ENCODE results near the gene EZR.

Gene EZR

GRCh38 chr6:158848490-158848895, 29.3 kb upstream of the EZR start:
- TF ChIP-seq SIN3A (IDR thresholded peaks at IDR 0.05; ENCODE audit: borderline replicate concordance, insufficient read depth, low read length) (no peak), FOXP2 (optimal IDR thresholded peaks at IDR 0.05; ENCODE audit: borderline replicate concordance, extremely low read depth, extremely low read length, insufficient read depth) (no peak), TAF1 (IDR thresholded peaks at IDR 0.05; ENCODE audit: borderline replicate concordance, insufficient read depth, low read length) (no peak), POLR2AphosphoS5 (IDR thresholded peaks at IDR 0.05; ENCODE audit: low read depth, low read length) (no peak), REST (IDR thresholded peaks at IDR 0.05; ENCODE audit: insufficient read depth in 1 of 2, low read depth in 2 of 2, low read length in 2 of 2) (no peak)

- TF ChIP-seq TAF1 (IDR thresholded peaks at IDR 0.05; ENCODE audit: borderline replicate concordance, insufficient read depth, low read length) (no peak), REST (IDR thresholded peaks at IDR 0.05; ENCODE audit: insufficient read depth in 1 of 2, low read depth in 2 of 2, low read length in 2 of 2) (no peak), FOXP2 (optimal IDR thresholded peaks at IDR 0.05; ENCODE audit: borderline replicate concordance, extremely low read depth, extremely low read length, insufficient read depth) (no peak), POLR2AphosphoS5 (IDR thresholded peaks at IDR 0.05; ENCODE audit: low read depth, low read length) (no peak), SIN3A (IDR thresholded peaks at IDR 0.05; ENCODE audit: borderline replicate concordance, insufficient read depth, low read length) (no peak)
These were observed 28.6 kb upstream of the EZR start for GRCh38 chr6:158847786-158848185.

- TF ChIP-seq SIN3A (IDR thresholded peaks at IDR 0.05; ENCODE audit: borderline replicate concordance, insufficient read depth, low read length) (no peak), FOXP2 (optimal IDR thresholded peaks at IDR 0.05; ENCODE audit: borderline replicate concordance, extremely low read depth, extremely low read length, insufficient read depth) (no peak)
These were observed 27.9 kb upstream of the EZR start for GRCh38 chr6:158847012-158847529.

- no peak for TF ChIP-seq FOXP2 (optimal IDR thresholded peaks at IDR 0.05; ENCODE audit: borderline replicate concordance, extremely low read depth, extremely low read length, insufficient read depth)
- no peak for TF ChIP-seq POLR2AphosphoS5 (IDR thresholded peaks at IDR 0.05; ENCODE audit: low read depth, low read length)
- no peak for TF ChIP-seq REST (IDR thresholded peaks at IDR 0.05; ENCODE audit: insufficient read depth in 1 of 2, low read depth in 2 of 2, low read length in 2 of 2)
- TF ChIP-seq TAF1 (IDR thresholded peaks at IDR 0.05; ENCODE audit: borderline replicate concordance, insufficient read depth, low read length) = no peak
- no peak for TF ChIP-seq SIN3A (IDR thresholded peaks at IDR 0.05; ENCODE audit: borderline replicate concordance, insufficient read depth, low read length)
These were observed 24.8 kb upstream of the EZR start for GRCh38 chr6:158843751-158844683.

GRCh38 chr6:158841358-158841757, 22.2 kb upstream of the EZR start:
- TF ChIP-seq POLR2AphosphoS5 (IDR thresholded peaks at IDR 0.05; ENCODE audit: low read depth, low read length) (no peak), SIN3A (IDR thresholded peaks at IDR 0.05; ENCODE audit: borderline replicate concordance, insufficient read depth, low read length) (no peak), TAF1 (IDR thresholded peaks at IDR 0.05; ENCODE audit: borderline replicate concordance, insufficient read depth, low read length) (no peak), FOXP2 (optimal IDR thresholded peaks at IDR 0.05; ENCODE audit: borderline replicate concordance, extremely low read depth, extremely low read length, insufficient read depth) (no peak), REST (IDR thresholded peaks at IDR 0.05; ENCODE audit: insufficient read depth in 1 of 2, low read depth in 2 of 2, low read length in 2 of 2) (no peak)
